Panc1 (cell line): ENCODE results near the gene CMTM8.
A peak's percentile ranks its signal among the peaks of the same experiment; 100 is the strongest.

ENCODE experiments used
- POLR2AphosphoS5 ChIP-seq: IDR thresholded peaks from 2 replicates; pipeline ENCODE4 v1.6.1; 2012; ENCODE audit warnings: mild to moderate bottlenecking, low read depth, low read length, moderate library complexity
- TCF7L2 ChIP-seq: IDR thresholded peaks from 2 replicates; pipeline ENCODE4 v1.6.1; 2011; ENCODE audit warnings: mild to moderate bottlenecking, low read depth, low read length, inconsistent platforms
- TF ChIP-seq, protein P1 (sequence below): fragments of 450-650 bp; IDR thresholded peaks from 2 replicates; pipeline ENCODE4 v1.5.1; 2017; ENCODE audit warnings: mild to moderate bottlenecking
- TF ChIP-seq, protein P2 (sequence below), 2 experiments: IDR thresholded peaks; 2 replicates each; pipeline ENCODE4 v1.6.1; 2011 to 2012; ENCODE audit warnings: low read depth in 2 of 2, control low read depth in 1 of 2, low read length in 1 of 2, mild to moderate bottlenecking in 1 of 2, moderate library complexity in 1 of 2; ENCODE audit not compliant: insufficient read depth in 1 of 2

DNA sequence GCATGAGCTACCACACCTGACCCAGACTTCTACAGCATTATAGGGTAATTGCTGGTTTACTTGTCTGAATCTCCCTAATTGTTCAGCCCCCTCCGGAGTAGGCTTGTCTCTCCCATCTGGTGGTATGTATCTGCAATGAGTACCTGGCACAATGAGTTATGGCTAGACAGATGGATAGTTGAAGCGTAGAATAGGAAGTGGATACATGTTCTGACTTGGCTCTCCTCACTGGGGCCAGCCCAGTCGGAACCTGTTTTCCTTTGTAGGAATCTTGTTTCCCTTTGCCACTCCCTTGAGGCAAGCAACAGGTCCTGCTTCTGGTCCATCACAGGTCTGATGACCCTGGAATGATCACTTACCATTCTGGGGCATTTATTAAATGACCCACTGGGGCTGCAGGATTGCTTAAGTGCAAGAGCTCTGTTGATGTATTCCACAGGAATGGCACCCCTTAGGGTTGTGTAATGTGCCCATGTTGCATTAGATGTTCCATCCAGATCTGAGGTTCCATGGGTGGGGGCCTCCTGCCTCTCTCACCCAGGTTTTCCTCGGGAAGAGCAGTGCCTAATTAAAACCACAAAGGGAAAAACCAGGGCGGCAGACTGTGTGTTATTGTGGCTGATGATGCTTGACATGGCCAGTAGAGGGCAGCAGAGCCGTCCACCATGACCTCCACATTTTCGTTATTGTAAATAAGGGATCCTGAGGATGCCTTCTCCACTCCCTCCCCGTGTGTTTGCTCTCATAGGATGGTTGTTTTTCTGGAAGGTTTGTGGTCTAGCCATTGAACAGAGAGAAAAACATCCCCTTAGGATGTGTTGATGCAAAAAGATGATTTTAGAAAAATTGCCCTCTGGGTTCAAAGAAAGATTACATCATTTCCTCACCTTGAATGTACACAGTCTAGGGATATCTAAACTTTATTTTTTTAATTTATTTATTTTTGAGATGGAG lies 58.0 kb downstream of the CMTM8 start:
- TF ChIP-seq, protein P1, sequence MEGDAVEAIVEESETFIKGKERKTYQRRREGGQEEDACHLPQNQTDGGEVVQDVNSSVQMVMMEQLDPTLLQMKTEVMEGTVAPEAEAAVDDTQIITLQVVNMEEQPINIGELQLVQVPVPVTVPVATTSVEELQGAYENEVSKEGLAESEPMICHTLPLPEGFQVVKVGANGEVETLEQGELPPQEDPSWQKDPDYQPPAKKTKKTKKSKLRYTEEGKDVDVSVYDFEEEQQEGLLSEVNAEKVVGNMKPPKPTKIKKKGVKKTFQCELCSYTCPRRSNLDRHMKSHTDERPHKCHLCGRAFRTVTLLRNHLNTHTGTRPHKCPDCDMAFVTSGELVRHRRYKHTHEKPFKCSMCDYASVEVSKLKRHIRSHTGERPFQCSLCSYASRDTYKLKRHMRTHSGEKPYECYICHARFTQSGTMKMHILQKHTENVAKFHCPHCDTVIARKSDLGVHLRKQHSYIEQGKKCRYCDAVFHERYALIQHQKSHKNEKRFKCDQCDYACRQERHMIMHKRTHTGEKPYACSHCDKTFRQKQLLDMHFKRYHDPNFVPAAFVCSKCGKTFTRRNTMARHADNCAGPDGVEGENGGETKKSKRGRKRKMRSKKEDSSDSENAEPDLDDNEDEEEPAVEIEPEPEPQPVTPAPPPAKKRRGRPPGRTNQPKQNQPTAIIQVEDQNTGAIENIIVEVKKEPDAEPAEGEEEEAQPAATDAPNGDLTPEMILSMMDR = peak; percentile 90
- TF ChIP-seq POLR2AphosphoS5 (no peak), TCF7L2 (no peak)
- TF ChIP-seq, protein P2, sequence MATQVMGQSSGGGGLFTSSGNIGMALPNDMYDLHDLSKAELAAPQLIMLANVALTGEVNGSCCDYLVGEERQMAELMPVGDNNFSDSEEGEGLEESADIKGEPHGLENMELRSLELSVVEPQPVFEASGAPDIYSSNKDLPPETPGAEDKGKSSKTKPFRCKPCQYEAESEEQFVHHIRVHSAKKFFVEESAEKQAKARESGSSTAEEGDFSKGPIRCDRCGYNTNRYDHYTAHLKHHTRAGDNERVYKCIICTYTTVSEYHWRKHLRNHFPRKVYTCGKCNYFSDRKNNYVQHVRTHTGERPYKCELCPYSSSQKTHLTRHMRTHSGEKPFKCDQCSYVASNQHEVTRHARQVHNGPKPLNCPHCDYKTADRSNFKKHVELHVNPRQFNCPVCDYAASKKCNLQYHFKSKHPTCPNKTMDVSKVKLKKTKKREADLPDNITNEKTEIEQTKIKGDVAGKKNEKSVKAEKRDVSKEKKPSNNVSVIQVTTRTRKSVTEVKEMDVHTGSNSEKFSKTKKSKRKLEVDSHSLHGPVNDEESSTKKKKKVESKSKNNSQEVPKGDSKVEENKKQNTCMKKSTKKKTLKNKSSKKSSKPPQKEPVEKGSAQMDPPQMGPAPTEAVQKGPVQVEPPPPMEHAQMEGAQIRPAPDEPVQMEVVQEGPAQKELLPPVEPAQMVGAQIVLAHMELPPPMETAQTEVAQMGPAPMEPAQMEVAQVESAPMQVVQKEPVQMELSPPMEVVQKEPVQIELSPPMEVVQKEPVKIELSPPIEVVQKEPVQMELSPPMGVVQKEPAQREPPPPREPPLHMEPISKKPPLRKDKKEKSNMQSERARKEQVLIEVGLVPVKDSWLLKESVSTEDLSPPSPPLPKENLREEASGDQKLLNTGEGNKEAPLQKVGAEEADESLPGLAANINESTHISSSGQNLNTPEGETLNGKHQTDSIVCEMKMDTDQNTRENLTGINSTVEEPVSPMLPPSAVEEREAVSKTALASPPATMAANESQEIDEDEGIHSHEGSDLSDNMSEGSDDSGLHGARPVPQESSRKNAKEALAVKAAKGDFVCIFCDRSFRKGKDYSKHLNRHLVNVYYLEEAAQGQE (IDR thresholded peaks at IDR 0.05; ENCODE audit: insufficient read depth in 1 of 2, low read depth in 2 of 2, low read length in 1 of 2) = no peak
